HEK293T (cell line): ENCODE measurements around the gene RIBC1.

Experiments used
- CTCF ChIA-PET: fragments of 350-600 bp; formaldehyde crosslinking; extraction: SDS; loops from one replicate; lab custom pipeline; 2021; ENCODE audit warnings: antibody characterized with exemption, inconsistent platforms; lab: Yijun Ruan, JAX
- POLR2A ChIA-PET: fragments of 350-600 bp; formaldehyde crosslinking; extraction: SDS; loops from one replicate; lab custom pipeline; 2020; ENCODE audit warnings: antibody characterized with exemption, inconsistent platforms; lab: Yijun Ruan, JAX
- DNase-seq: peaks from one replicate; pipeline ENCODE4 v3.0.0; 2012; ENCODE audit warnings: mixed read lengths; ENCODE audit errors: extremely low spot score
- ARNT ChIP-seq: fragments of 450-650 bp; IDR thresholded peaks from 2 replicates; pipeline ENCODE4 v1.6.1; 2017; ENCODE audit warnings: mild to moderate bottlenecking
- BHLHE40 ChIP-seq: fragments of 450-650 bp; IDR thresholded peaks from 2 replicates; pipeline ENCODE4 v1.6.1; 2016; ENCODE audit warnings: mild to moderate bottlenecking, moderate library complexity, borderline replicate concordance
- CTBP1 ChIP-seq: fragments of 450-650 bp; IDR thresholded peaks from 2 replicates; pipeline ENCODE4 v1.6.1; 2016; ENCODE audit warnings: borderline replicate concordance
- ELF4 ChIP-seq: fragments of 450-650 bp; IDR thresholded peaks from 2 replicates; pipeline ENCODE4 v1.6.1; 2017; ENCODE audit warnings: antibody characterized with exemption
- FOXA1 ChIP-seq: fragments of 450-650 bp; IDR thresholded peaks from 2 replicates; pipeline ENCODE4 v1.6.1; 2016; ENCODE audit warnings: mild to moderate bottlenecking
- FOXK2 ChIP-seq: fragments of 450-650 bp; IDR thresholded peaks from 2 replicates; pipeline ENCODE4 v1.6.1; 2016; ENCODE audit warnings: mild to moderate bottlenecking
- FOXM1 ChIP-seq: fragments of 450-650 bp; IDR thresholded peaks from 2 replicates; pipeline ENCODE4 v1.6.1; 2017; ENCODE audit warnings: mild to moderate bottlenecking, borderline replicate concordance
- HDGF ChIP-seq: fragments of 450-650 bp; IDR thresholded peaks from 2 replicates; pipeline ENCODE4 v1.6.1; 2017; ENCODE audit warnings: antibody characterized with exemption, borderline replicate concordance
- L3MBTL2 ChIP-seq: fragments of 450-650 bp; conservative IDR thresholded peaks from 2 replicates; pipeline ENCODE4 v1.6.1; 2016; ENCODE audit warnings: mild to moderate bottlenecking
- LEF1 ChIP-seq: fragments of 450-650 bp; IDR thresholded peaks from 2 replicates; pipeline ENCODE4 v1.6.1; 2017; ENCODE audit warnings: mild to moderate bottlenecking, borderline replicate concordance
- NFRKB ChIP-seq: fragments of 450-650 bp; IDR thresholded peaks from 2 replicates; pipeline ENCODE4 v1.6.1; 2016; ENCODE audit warnings: mild to moderate bottlenecking, moderate library complexity
- SP1 ChIP-seq: fragments of 450-650 bp; IDR thresholded peaks from 2 replicates; pipeline ENCODE4 v1.6.1; 2017
- SUZ12 ChIP-seq: fragments of 450-650 bp; IDR thresholded peaks from 2 replicates; pipeline ENCODE4 v1.6.1; 2016; ENCODE audit warnings: mild to moderate bottlenecking
- TARDBP ChIP-seq: fragments of 450-650 bp; IDR thresholded peaks from 2 replicates; pipeline ENCODE4 v1.6.1; 2016
- ZNF384 ChIP-seq: fragments of 450-650 bp; IDR thresholded peaks from 2 replicates; pipeline ENCODE4 v1.6.1; 2016
- TF ChIP-seq, protein P1 (sequence below): fragments of 450-650 bp; IDR thresholded peaks from 2 replicates; pipeline ENCODE4 v1.6.1; 2016

The RIBC1 gene

DNA sequence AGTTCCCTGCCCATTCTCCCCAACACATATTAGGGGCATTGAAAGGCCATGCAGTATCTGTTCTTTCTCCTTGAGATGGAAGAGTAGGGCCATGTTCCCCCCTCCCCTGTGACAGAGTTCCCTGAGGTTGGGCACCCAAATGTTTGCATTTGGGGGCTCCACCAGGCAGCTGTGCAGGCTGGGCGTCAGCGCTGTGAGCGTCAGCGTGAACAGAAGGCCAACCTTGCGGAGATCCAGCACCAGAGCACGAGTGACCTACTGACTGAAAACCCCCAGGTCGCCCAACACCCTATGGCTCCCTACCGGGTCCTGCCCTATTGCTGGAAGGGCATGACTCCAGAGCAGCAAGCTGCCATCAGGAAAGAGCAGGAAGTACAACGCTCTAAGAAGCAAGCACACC lies 7.6 kb downstream of the RIBC1 start:
- no peak for DNase-seq
- no peak for TF ChIP-seq ZNF384
- no peak for TF ChIP-seq TARDBP
- POLR2A ChIA-PET = interaction anchor here (3.8 kb wide), 1 partner anchor 8 kb away, joined by 25 read pairs; the partner anchor contains the start of genes RIBC1 and SMC1A
- CTCF ChIA-PET = interaction anchor here (0.8 kb wide), 1 partner anchor 116 kb away, joined by 3 read pairs; no protein-coding TSS in a partner anchor

GRCh38 chrX:53433651-53434639 lies 11.3 kb downstream of the RIBC1 start, which contains the start of gene HSD17B10:
Gene HSD17B10 (minus strand): TSS chrX:53434370. CDS start chrX:53434345, 25 bp downstream.
- TF ChIP-seq TARDBP (no peak), LEF1 (no peak), HDGF (no peak)
- TF ChIP-seq, protein P1, sequence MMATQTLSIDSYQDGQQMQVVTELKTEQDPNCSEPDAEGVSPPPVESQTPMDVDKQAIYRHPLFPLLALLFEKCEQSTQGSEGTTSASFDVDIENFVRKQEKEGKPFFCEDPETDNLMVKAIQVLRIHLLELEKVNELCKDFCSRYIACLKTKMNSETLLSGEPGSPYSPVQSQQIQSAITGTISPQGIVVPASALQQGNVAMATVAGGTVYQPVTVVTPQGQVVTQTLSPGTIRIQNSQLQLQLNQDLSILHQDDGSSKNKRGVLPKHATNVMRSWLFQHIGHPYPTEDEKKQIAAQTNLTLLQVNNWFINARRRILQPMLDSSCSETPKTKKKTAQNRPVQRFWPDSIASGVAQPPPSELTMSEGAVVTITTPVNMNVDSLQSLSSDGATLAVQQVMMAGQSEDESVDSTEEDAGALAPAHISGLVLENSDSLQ = peak; percentile 19; the same call in 1 of the 2 replicates

GRCh38 chrX:53435997-53436396 lies 13.3 kb downstream of the RIBC1 start:
- POLR2A ChIA-PET = interaction anchor here (1.0 to 5.2 kb wide), 2 partner anchors 13 to 15 kb away, joined by 3 to 40 read pairs; partner anchors contain the start of genes RIBC1 and SMC1A
- DNase-seq = peak; percentile 80
- TF ChIP-seq HDGF = no peak
- TF ChIP-seq L3MBTL2 = no peak
- TF ChIP-seq TARDBP = no peak
- no peak for TF ChIP-seq FOXA1
- no peak for TF ChIP-seq ELF4
- no peak for TF ChIP-seq ZNF384
- no peak for TF ChIP-seq NFRKB
- TF ChIP-seq BHLHE40 = no peak
- no peak for TF ChIP-seq ARNT
- no peak for TF ChIP-seq LEF1
- no peak for TF ChIP-seq SUZ12
- no peak for TF ChIP-seq FOXK2
- TF ChIP-seq, protein P1 = no peak
- no peak for TF ChIP-seq CTBP1
- no peak for TF ChIP-seq FOXM1
- TF ChIP-seq SP1 = no peak

More at GRCh38 chrX:53433651-53434639, 11.3 kb downstream of the RIBC1 start, which contains the start of gene HSD17B10:
- CTCF ChIA-PET = interaction anchor here (0.8 to 0.9 kb wide), 2 partner anchors 117 kb away, joined by 3 read pairs; no protein-coding TSS in a partner anchor
- POLR2A ChIA-PET = interaction anchor here (0.6 to 5.2 kb wide), 5 partner anchors 9 to 37 kb away, joined by 3 to 40 read pairs (median 4); partner anchors contain the start of genes RIBC1 and SMC1A
- peak; percentile 87 for DNase-seq

GRCh38 chrX:53437206-53437605 lies 14.5 kb downstream of the RIBC1 start:
- CTCF ChIA-PET = interaction anchor here (0.8 to 2.4 kb wide), 7 partner anchors 9 to 125 kb away, joined by 3 to 8 read pairs (median 5); no protein-coding TSS in a partner anchor
- no peak for DNase-seq
- POLR2A ChIA-PET = interaction anchor here (5.2 kb wide), 1 partner anchor 14 kb away, joined by 40 read pairs; the partner anchor contains the start of genes RIBC1 and SMC1A
- no peak for TF ChIP-seq SUZ12
- TF ChIP-seq HDGF = no peak
- TF ChIP-seq BHLHE40 = no peak
- no peak for TF ChIP-seq ELF4
- TF ChIP-seq ZNF384 = no peak
- no peak for TF ChIP-seq NFRKB
- no peak for TF ChIP-seq TARDBP
- TF ChIP-seq LEF1 = no peak
- no peak for TF ChIP-seq FOXK2
- no peak for TF ChIP-seq L3MBTL2
- TF ChIP-seq FOXA1 = no peak
- no peak for TF ChIP-seq CTBP1
- TF ChIP-seq SP1 = no peak
- TF ChIP-seq, protein P1 = no peak
- TF ChIP-seq ARNT = no peak
- TF ChIP-seq FOXM1 = no peak

More at GRCh38 chrX:53435997-53436396, 13.3 kb downstream of the RIBC1 start:
- CTCF ChIA-PET = interaction anchor here (0.5 to 2.4 kb wide), 10 partner anchors 9 to 417 kb away, joined by 3 to 8 read pairs (median 4); no protein-coding TSS in a partner anchor

- no peak for DNase-seq
- ChIA-PET POLR2A (interaction anchor here (5.2 kb wide), 1 partner anchor 15 kb away, joined by 40 read pairs; the partner anchor contains the start of genes RIBC1 and SMC1A), CTCF (interaction anchor here (0.7 kb wide), 1 partner anchor 10 kb away, joined by 4 read pairs; no protein-coding TSS in a partner anchor)
- TF ChIP-seq CTBP1 (no peak), FOXK2 (no peak), NFRKB (no peak), L3MBTL2 (no peak), FOXM1 (no peak), ZNF384 (no peak), HDGF (no peak), LEF1 (no peak), BHLHE40 (no peak), SUZ12 (no peak), ELF4 (no peak), ARNT (no peak), TARDBP (no peak)
- TF ChIP-seq, protein P1 = no peak
These were observed 15.6 kb downstream of the RIBC1 start for GRCh38 chrX:53438174-53438831.
